Mesenchymal stem cell (in vitro differentiated cells and primary cell): ENCODE data around the gene RBM41.

Source experiments
- DNase-seq: peaks from one replicate; pipeline ENCODE4 v3.0.0-alpha.2; 2013
- H2AFZ ChIP-seq: one replicate; pipeline ENCODE4 v1.6.1; 2013; ENCODE audit warnings: low read depth, mild to moderate bottlenecking, control low read depth, inconsistent platforms, low read length, moderate library complexity
- H2AK5ac ChIP-seq: 2 replicates; pipeline ENCODE4 v1.6.1; 2013; ENCODE audit warnings: low read length, moderate library complexity, mild to moderate bottlenecking, inconsistent platforms; ENCODE audit not compliant: severe bottlenecking
- H2BK120ac ChIP-seq: one replicate; pipeline ENCODE4 v1.6.1; 2013; ENCODE audit warnings: low read depth, mild to moderate bottlenecking, inconsistent platforms, low read length, moderate library complexity
- H2BK12ac ChIP-seq, 2 experiments: one replicate each; pipeline ENCODE4 v1.6.1; 2013; ENCODE audit warnings: inconsistent platforms in 2 of 2, low read length in 2 of 2, mild to moderate bottlenecking in 2 of 2, moderate library complexity in 2 of 2, control low read depth in 1 of 2
- H2BK15ac ChIP-seq: one replicate; pipeline ENCODE4 v1.6.1; 2013; ENCODE audit warnings: mild to moderate bottlenecking, low read depth, inconsistent platforms; ENCODE audit not compliant: poor library complexity, severe bottlenecking
- H2BK5ac ChIP-seq: 2 replicates; pipeline ENCODE4 v1.6.1; 2013; ENCODE audit warnings: low read depth, mild to moderate bottlenecking, low read length, control low read depth, inconsistent platforms; ENCODE audit not compliant: poor library complexity, severe bottlenecking
- H3K14ac ChIP-seq, 2 experiments: one replicate each; pipeline ENCODE4 v1.6.1; 2013; ENCODE audit warnings: inconsistent platforms in 2 of 2, low read length in 2 of 2, control low read depth in 1 of 2, mild to moderate bottlenecking in 1 of 2, moderate library complexity in 1 of 2
- H3K18ac ChIP-seq, 2 experiments: one replicate each; pipeline ENCODE4 v1.6.1; 2013; ENCODE audit warnings: inconsistent platforms in 2 of 2, low read length in 2 of 2, control low read depth in 1 of 2, low read depth in 1 of 2, mild to moderate bottlenecking in 1 of 2
- H3K23ac ChIP-seq, 2 experiments: one replicate each; pipeline ENCODE4 v1.6.1; 2013; ENCODE audit warnings: inconsistent platforms in 2 of 2, low read length in 2 of 2, mild to moderate bottlenecking in 2 of 2, moderate library complexity in 2 of 2, control low read depth in 1 of 2
- H3K27ac ChIP-seq: 2 replicates; pipeline ENCODE4 v1.5.1; 2013; ENCODE audit warnings: mild to moderate bottlenecking, moderate library complexity, low read length, control low read depth, inconsistent platforms; ENCODE audit not compliant: poor library complexity, severe bottlenecking
- H3K27me3 ChIP-seq, 2 experiments: 2 replicates each; pipeline versions ENCODE4 v1.6.1 to v1.7.0; 2013; ENCODE audit warnings: low read length in 2 of 2, mild to moderate bottlenecking in 2 of 2, moderate library complexity in 2 of 2, control low read depth in 1 of 2, inconsistent platforms in 1 of 2; ENCODE audit not compliant: control insufficient read depth in 1 of 2, insufficient read depth in 1 of 2
- H3K36me3 ChIP-seq, 2 experiments: 2 replicates each; pipeline versions ENCODE4 v1.6.1 to v1.7.0; 2013; ENCODE audit warnings: low read length in 2 of 2, control low read depth in 1 of 2, inconsistent platforms in 1 of 2, low read depth in 1 of 2, mild to moderate bottlenecking in 1 of 2; ENCODE audit not compliant: insufficient read depth in 2 of 2, control insufficient read depth in 1 of 2
- H3K4ac ChIP-seq, 2 experiments: one replicate each; pipeline ENCODE4 v1.6.1; 2013; ENCODE audit warnings: inconsistent platforms in 2 of 2, low read length in 2 of 2, mild to moderate bottlenecking in 2 of 2, moderate library complexity in 2 of 2, control low read depth in 1 of 2, low read depth in 1 of 2
- H3K4me1 ChIP-seq: 2 replicates; pipeline ENCODE4 v1.6.1; 2013; ENCODE audit warnings: low read depth, low read length, control low read depth; ENCODE audit not compliant: control insufficient read depth, insufficient read depth
- H3K4me2 ChIP-seq: 2 replicates; pipeline ENCODE4 v1.6.1; 2013; ENCODE audit warnings: low read length, mild to moderate bottlenecking, inconsistent platforms; ENCODE audit not compliant: poor library complexity, severe bottlenecking
- H3K4me3 ChIP-seq, 2 experiments: 2 replicates each; pipeline versions ENCODE4 v1.5.1 to v1.7.0; 2013; ENCODE audit warnings: low read length in 2 of 2, mild to moderate bottlenecking in 2 of 2, control low read depth in 1 of 2, low read depth in 1 of 2; ENCODE audit not compliant: insufficient read depth in 1 of 2
- H3K79me1 ChIP-seq: replicated peaks from 2 replicates; pipeline ENCODE4 v1.6.1; 2013; ENCODE audit warnings: mild to moderate bottlenecking, control low read depth, low read length, inconsistent platforms; ENCODE audit not compliant: poor library complexity, severe bottlenecking
- H3K9ac ChIP-seq: 2 replicates; pipeline ENCODE4 v1.7.0; 2013; ENCODE audit warnings: mild to moderate bottlenecking, low read length, moderate library complexity
- H3K9me3 ChIP-seq: 2 replicates; pipeline ENCODE4 v1.7.0; 2013; ENCODE audit warnings: mild to moderate bottlenecking, low read length; ENCODE audit not compliant: control insufficient read depth
- H4K8ac ChIP-seq: one replicate; pipeline ENCODE4 v1.6.1; 2013; ENCODE audit warnings: inconsistent platforms, mild to moderate bottlenecking, low read length, moderate library complexity
- H4K91ac ChIP-seq: one replicate; pipeline ENCODE4 v1.6.1; 2013; ENCODE audit warnings: mild to moderate bottlenecking, low read length, inconsistent platforms
- WGBS: methylation state at CpG from one replicate; pipeline ENCODE4 v1.1.7; 2013; ENCODE audit warnings: mixed read lengths; 5-methylcytosine and 5-hydroxymethylcytosine counted together

RBM41 gene

DNA sequence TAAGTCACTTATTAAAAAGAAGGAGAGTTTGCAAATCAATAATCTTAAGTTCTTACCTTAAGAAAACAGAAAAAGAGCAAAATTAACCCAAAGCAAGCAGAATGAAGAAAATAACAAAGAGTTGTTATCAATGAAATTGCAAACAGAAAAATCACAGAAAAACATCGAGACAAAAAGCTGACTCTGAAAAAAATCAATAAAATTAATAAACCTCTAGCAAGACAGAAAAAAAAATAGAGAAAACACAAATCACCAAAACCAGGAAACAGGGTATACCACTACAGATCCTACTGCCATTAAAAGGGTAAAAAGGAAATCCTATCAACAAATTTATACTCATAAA is 17.3 kb upstream of the RBM41 start:
- no peak for DNase-seq
- Histone ChIP-seq H2BK15ac (no peak overlapping the region), H3K4me3 (no peak overlapping the region), H3K79me1 (no peaks in the 10 kb centered on the region), H3K4ac (no peak overlapping the region), H3K23ac (no peak overlapping the region), H3K27ac (no peak overlapping the region), H3K36me3 (no peaks in the 10 kb centered on the region), H3K4me2 (no peak overlapping the region), H4K8ac (no peak overlapping the region), H2AK5ac (no peak overlapping the region), H3K18ac (no peak overlapping the region), H2BK120ac (no peak overlapping the region), H3K4me1 (no peaks in the 10 kb centered on the region), H3K14ac (no peak overlapping the region), H3K9ac (no peak overlapping the region), H3K9me3 (no peaks in the 10 kb centered on the region), H2BK5ac (no peak overlapping the region), H3K27me3 (peaks cover 0 to 11% of the 10 kb centered on the region in 2 experiments), H2BK12ac (no peak overlapping the region), H2AFZ (no peak overlapping the region), H4K91ac (no peak overlapping the region)
- 95% methylated on average over 1 of the region's 1 CpG for WGBS

DNA sequence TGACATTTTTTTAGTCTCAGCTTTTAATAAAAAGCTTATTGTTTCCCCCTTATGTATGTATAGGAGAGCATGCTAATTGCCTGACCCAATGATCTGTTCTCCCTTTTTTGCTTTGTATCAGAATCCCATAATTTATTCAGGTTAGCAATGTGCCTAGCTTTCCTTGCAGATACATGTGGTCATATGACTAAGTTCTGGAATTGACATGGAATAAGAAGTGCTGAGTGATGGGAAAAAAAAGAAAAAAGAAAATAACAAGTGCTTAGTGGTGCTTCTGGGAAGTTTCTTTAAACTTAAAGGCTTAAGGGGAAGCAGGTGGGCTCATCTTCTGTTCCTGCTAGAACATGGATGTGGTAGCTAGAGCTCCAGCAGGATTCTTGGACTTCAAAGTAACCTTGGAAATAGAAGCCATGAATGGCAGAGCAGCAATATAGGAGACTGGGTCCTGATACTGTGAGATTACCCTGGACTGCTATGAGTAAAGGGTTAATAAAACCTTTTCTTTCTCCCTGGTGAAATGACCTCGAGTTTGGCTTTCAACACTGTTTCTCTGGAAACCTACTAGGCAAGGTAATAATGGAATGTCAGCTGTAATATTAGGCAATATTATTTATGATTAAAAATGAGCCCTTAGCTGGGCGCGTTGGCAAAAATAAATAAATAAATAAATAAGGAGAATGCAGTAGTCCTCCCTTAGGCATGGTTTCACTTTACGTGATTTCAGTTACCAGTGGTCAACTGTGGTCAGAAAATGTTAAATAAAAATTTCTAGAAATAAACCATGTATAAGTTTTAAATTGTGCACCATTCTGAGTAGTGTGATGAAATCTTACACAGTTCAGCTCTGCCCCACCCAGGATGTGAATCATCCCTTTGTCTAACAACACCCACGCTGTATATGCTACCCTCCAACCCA is 16.7 kb upstream of the RBM41 start:
- no peaks in the 10 kb centered on the region for H3K9me3 ChIP-seq
- H3K4me1 ChIP-seq, result no peaks in the 10 kb centered on the region
- H3K79me1 ChIP-seq, result no peaks in the 10 kb centered on the region
- no peak overlapping the region for H3K14ac ChIP-seq
- H4K91ac ChIP-seq, result no peak overlapping the region
- H3K23ac ChIP-seq, result no peak overlapping the region
- H2AFZ ChIP-seq, result no peak overlapping the region
- no peak overlapping the region for H3K4ac ChIP-seq
- H2BK5ac ChIP-seq, result no peak overlapping the region
- H3K9ac ChIP-seq, result no peak overlapping the region
- no peaks in the 10 kb centered on the region for H3K36me3 ChIP-seq
- no peak overlapping the region for H3K4me2 ChIP-seq
- peak; percentile 17 for DNase-seq
- no peak overlapping the region for H2BK12ac ChIP-seq
- no peak overlapping the region for H2BK120ac ChIP-seq
- no peak overlapping the region for H2BK15ac ChIP-seq
- H3K18ac ChIP-seq, result no peak overlapping the region
- 43% methylated on average over 1 of the region's 5 CpGs for WGBS
- no peak overlapping the region for H4K8ac ChIP-seq
- H3K27me3 ChIP-seq, result peaks cover 0 to 9% of the 10 kb centered on the region in 2 experiments
- no peak overlapping the region for H3K27ac ChIP-seq
- H3K4me3 ChIP-seq, result no peak overlapping the region
- H2AK5ac ChIP-seq, result no peak overlapping the region

DNA sequence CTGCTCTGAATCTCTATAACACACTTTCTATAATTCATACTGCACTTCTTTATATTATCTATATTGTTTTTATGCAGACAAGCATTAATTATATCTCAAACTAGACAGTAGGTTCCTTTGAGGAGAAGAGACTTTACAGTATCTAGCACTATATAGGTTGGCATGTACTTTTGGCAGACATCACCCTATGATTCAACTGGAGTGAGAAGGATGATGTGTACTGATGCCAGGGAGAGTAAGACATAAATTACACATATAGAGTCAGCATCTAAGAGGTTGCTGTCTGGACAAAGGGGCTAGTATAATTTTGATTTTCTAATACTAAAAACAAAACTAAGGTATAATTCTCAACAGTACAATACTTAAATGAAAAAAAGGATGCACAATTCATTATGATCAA is 5.1 kb upstream of the RBM41 start:
- H2BK5ac ChIP-seq, result no peak overlapping the region
- no peak overlapping the region for H3K27ac ChIP-seq
- no peak overlapping the region for H3K9ac ChIP-seq
- H3K4me1 ChIP-seq, result no peaks in the 10 kb centered on the region
- no peak overlapping the region for H4K8ac ChIP-seq
- H3K4me3 ChIP-seq, result no peak overlapping the region
- no peak overlapping the region for H3K4ac ChIP-seq
- no peak overlapping the region for H4K91ac ChIP-seq
- no peak overlapping the region for H2BK12ac ChIP-seq
- H2BK15ac ChIP-seq, result no peak overlapping the region
- no peak overlapping the region for H2AK5ac ChIP-seq
- H3K23ac ChIP-seq, result no peak overlapping the region
- H2AFZ ChIP-seq, result no peak overlapping the region
- H3K14ac ChIP-seq, result no peak overlapping the region
- no peak overlapping the region for H2BK120ac ChIP-seq
- no peaks in the 10 kb centered on the region for H3K79me1 ChIP-seq
- H3K18ac ChIP-seq, result no peak overlapping the region
- H3K4me2 ChIP-seq, result no peak overlapping the region
- no peaks in the 10 kb centered on the region for H3K9me3 ChIP-seq
- H3K27me3 ChIP-seq, result peaks cover 0 to 7% of the 10 kb centered on the region in 2 experiments
- DNase-seq, result no peak
- H3K36me3 ChIP-seq, result no peaks in the 10 kb centered on the region

DNA sequence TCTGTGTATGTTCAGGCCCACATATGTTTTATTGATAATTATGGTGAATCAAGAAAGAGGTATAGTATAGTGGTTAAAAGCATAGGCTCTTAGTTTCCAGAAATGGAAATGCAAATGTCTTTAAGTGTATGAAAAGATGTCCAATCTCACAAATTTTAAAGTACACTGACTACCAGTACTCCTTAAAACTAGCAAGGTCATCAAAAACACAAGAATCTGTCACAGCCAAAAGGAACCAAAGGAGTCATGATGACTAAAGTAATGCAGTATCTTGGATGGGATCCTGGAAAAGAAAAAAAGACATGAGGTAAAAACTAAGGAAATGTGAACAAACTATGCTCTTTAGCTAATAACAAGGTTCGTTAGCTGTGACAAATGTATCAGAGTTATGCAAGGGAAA is 661 bp upstream of the RBM41 start:
- no peak overlapping the region for H2AFZ ChIP-seq
- peak overlapping the region in 1 of 2 experiments; percentile 80 for H3K4me3 ChIP-seq
- H3K4me1 ChIP-seq, result no peaks in the 10 kb centered on the region
- DNase-seq, result no peak
- no peak overlapping the region for H3K4me2 ChIP-seq
- no peak overlapping the region for H2BK5ac ChIP-seq
- H3K27me3 ChIP-seq, result no peaks in the 10 kb centered on the region
- H4K91ac ChIP-seq, result no peak overlapping the region
- H3K36me3 ChIP-seq, result peaks cover 2 to 22% of the 10 kb centered on the region in 2 experiments
- WGBS, result no CpG with 5 or more reads among the region's 1 CpG
- no peaks in the 10 kb centered on the region for H3K9me3 ChIP-seq
- H3K27ac ChIP-seq, result no peak overlapping the region
- no peak overlapping the region for H3K18ac ChIP-seq
- H3K14ac ChIP-seq, result no peak overlapping the region
- peaks cover 2% of the 10 kb centered on the region for H3K79me1 ChIP-seq
- H2BK12ac ChIP-seq, result no peak overlapping the region
- H3K4ac ChIP-seq, result no peak overlapping the region
- H3K9ac ChIP-seq, result no peak overlapping the region
- no peak overlapping the region for H4K8ac ChIP-seq
- H2AK5ac ChIP-seq, result no peak overlapping the region
- no peak overlapping the region for H2BK15ac ChIP-seq
- H3K23ac ChIP-seq, result no peak overlapping the region
- H2BK120ac ChIP-seq, result no peak overlapping the region
